Right lobe of liver (tissue), 6 donors: ENCODE data around the gene HDAC4. TPM values are rescaled to one million over a fixed set of nuclear protein-coding genes. Genes with fewer than 3 reads are reported as not detected.

ENCODE experiments used
- ATAC-seq, 4 donors: fragments of 200-7000 bp; cut with Tn5 transposase; one replicate each; pipeline ENCODE4 v1.9.1; 2020; ENCODE audit warnings: mild to moderate bottlenecking in 4 of 4, moderate library complexity in 4 of 4
- DNase-seq, 3 donors: peaks; one replicate each; pipeline ENCODE4 v3.0.0-alpha.2; 2020
- H3K27ac ChIP-seq, 3 donors: fragments of 200-600 bp; one replicate each; pipeline ENCODE4 v1.8.0; 2022
- H3K27me3 ChIP-seq, 2 donors: fragments of 200-600 bp; one replicate each; pipeline ENCODE4 v1.8.0; 2022
- H3K36me3 ChIP-seq, 4 donors: fragments of 200-600 bp; sonication (generic) in 1 of 4; one replicate each; pipeline versions ENCODE4 v1.5.1 to v1.8.0; 2017 to 2022; ENCODE audit warnings: control low read depth in 1 of 4
- H3K4me1 ChIP-seq, 4 donors: fragments of 200-600 bp; sonication (generic) in 1 of 4; one replicate each; pipeline versions ENCODE4 v1.5.1 to v1.8.0; 2017 to 2022; ENCODE audit warnings: control low read depth in 1 of 4
- H3K4me3 ChIP-seq, 3 donors: fragments of 200-600 bp; one replicate each; pipeline ENCODE4 v1.8.0; 2022
- H3K9me3 ChIP-seq, 4 donors: fragments of 200-600 bp; sonication (generic) in 1 of 4; one replicate each; pipeline versions ENCODE4 v1.5.1 to v1.8.0; 2017 to 2022; ENCODE audit warnings: control low read depth in 1 of 4
- POLR2A ChIP-seq: fragments of 450-650 bp; IDR thresholded peaks from one replicate; pipeline ENCODE4 v1.6.1; 2017; ENCODE audit warnings: antibody characterized with exemption, mild to moderate bottlenecking
- WGBS: methylation state at CpG from one replicate; pipeline ENCODE4 v1.1.6; 2018; ENCODE audit warnings: low coverage, low lambda C conversion rate; ENCODE audit not compliant: insufficient coverage; ENCODE audit errors: missing lambda C conversion rate; 5-methylcytosine and 5-hydroxymethylcytosine counted together
- intact Hi-C, 2 donors: fragments of 100-400 bp; cut with DNase I; formaldehyde crosslinking; loops; one replicate each; pipeline versions ENCODE4 v1.11.2 to v1.14.1; 2022
- total RNA-seq, 6 experiments: library from RNA; depleted of rRNA in 2 of 6; stranded (reverse); fragments of >200 nt in 2 of 6; fragmentation: NEBNext Ultra II Directional in 3 of 6; extraction: Animal tissue kit (Norgen Biotek cat#: 25700) in 3 of 6; gene quantifications; one replicate each; pipeline versions ENCODE4 v1.1.0 to v1.2.4, GENCODE V29; 2016 to 2023
- TF ChIP-seq, protein P1 (sequence below), 4 donors: fragments of 200-600 bp in 3 of 4; fragments of 450-650 bp in 1 of 4; IDR thresholded peaks; one replicate each; pipeline versions ENCODE4 v1.5.1 to v1.8.0; 2016 to 2022; ENCODE audit warnings: antibody characterized with exemption in 4 of 4, mild to moderate bottlenecking in 2 of 4
- donor health status: DM: no; HTN: yes; CAD: no.
- donor health status: DM: no; HTN: no; CAD: no.
- donor health status: DM: no; HTN: no; CAD: no.
- donor health status: DM: no; HTN: yes; CAD: no.
- donor health status: DM: no; HTN: yes; CAD: no.

The HDAC4 gene
- total RNA-seq, 6 experiments from 2014 or later: 8.9 to 22.4 (median 14.7) TPM

DNA sequence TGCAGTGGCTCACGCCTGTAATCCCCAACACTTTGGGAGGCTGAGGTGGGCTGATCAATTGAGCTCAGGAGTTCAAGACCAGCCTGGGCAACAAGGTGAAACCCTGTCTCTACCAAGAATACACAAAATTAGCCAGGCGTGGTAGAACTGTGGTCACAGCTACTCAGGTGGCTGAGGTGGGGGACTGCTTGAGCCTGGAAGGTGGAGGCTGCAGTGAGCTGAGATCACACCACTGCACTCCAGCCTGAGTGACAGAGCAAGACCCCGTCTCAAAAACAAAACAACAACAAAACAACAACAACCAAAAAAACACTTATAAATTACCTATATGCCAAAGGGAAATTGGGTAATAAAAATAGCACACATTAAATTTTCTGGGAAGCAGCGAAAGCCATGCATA lies 141.6 kb downstream of the HDAC4 start:
- intact Hi-C loops: no loop called here
- WGBS: 80% methylated on average over 3 of the region's 4 CpGs
- Histone ChIP-seq H3K9me3 (no peaks in the 10 kb centered on the region), H3K36me3 (no peaks in the 10 kb centered on the region), H3K27me3 (no peaks in the 10 kb centered on the region), H3K4me3 (no peak overlapping the region), H3K27ac (no peak overlapping the region), H3K4me1 (no peaks in the 10 kb centered on the region)
- TF ChIP-seq, protein P1, sequence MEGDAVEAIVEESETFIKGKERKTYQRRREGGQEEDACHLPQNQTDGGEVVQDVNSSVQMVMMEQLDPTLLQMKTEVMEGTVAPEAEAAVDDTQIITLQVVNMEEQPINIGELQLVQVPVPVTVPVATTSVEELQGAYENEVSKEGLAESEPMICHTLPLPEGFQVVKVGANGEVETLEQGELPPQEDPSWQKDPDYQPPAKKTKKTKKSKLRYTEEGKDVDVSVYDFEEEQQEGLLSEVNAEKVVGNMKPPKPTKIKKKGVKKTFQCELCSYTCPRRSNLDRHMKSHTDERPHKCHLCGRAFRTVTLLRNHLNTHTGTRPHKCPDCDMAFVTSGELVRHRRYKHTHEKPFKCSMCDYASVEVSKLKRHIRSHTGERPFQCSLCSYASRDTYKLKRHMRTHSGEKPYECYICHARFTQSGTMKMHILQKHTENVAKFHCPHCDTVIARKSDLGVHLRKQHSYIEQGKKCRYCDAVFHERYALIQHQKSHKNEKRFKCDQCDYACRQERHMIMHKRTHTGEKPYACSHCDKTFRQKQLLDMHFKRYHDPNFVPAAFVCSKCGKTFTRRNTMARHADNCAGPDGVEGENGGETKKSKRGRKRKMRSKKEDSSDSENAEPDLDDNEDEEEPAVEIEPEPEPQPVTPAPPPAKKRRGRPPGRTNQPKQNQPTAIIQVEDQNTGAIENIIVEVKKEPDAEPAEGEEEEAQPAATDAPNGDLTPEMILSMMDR (IDR thresholded peaks at IDR 0.05): no peak
- no peak for TF ChIP-seq POLR2A
- ATAC-seq: no peak
- peak in 1 of 3 donors; percentile 22 for DNase-seq

DNA sequence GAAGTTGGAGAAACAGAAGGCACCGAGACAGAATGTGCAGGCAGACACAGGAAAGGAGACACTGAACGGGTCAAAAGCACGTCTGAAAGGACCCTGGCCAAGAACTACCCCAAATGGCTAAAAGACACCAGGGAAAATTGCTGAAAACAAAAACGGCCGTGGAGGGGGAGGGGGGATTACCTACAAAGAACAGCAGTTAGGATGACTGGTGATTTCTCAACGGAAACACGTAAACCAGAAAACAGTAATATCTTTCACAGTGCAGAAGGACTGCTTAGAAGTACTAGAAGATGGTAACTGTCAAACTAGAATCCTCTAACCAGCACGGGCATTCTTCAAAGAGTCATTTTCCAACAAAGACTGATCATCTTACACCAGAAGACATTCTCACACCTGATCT lies 142.6 kb downstream of the HDAC4 start:
- Histone ChIP-seq H3K27ac (no peak overlapping the region), H3K4me3 (no peak overlapping the region), H3K4me1 (no peaks in the 10 kb centered on the region), H3K27me3 (no peaks in the 10 kb centered on the region), H3K9me3 (no peaks in the 10 kb centered on the region), H3K36me3 (no peaks in the 10 kb centered on the region)
- ATAC-seq (no peak), DNase-seq (peak in 1 of 3 donors; percentile 26)
- TF ChIP-seq, protein P1 (IDR thresholded peaks at IDR 0.05): no peak
- TF ChIP-seq POLR2A: no peak
- 77% methylated on average over 7 of the region's 8 CpGs for WGBS
- intact Hi-C loops: no loop called here

DNA sequence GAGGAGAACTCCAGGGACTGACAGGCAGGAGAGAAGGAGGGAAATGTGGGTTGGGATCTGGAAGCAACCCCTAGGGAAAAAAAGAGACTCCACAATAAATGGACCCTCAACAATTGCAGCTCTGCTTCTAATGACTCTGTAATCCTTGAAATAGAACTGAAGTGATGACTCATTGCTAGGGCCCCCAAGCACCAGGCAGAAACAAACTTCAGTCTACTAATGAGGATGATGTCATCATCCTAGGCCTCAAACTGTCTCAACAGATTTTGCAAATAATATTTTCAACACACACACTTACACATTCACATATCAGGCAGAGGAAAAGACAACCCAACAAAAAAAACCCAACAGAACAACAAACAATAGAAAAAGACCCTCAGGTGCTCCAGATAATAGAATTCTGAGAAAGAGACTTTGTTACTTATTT lies 143.3 kb downstream of the HDAC4 start:
- Histone ChIP-seq H3K9me3 (no peaks in the 10 kb centered on the region), H3K4me3 (no peak overlapping the region), H3K4me1 (no peaks in the 10 kb centered on the region), H3K36me3 (no peaks in the 10 kb centered on the region), H3K27me3 (no peaks in the 10 kb centered on the region), H3K27ac (no peak overlapping the region)
- intact Hi-C loops: no loop called here
- no peak for DNase-seq
- TF ChIP-seq, protein P1 (IDR thresholded peaks at IDR 0.05): no peak
- no peak for TF ChIP-seq POLR2A
- peak in 1 of 4 donors; percentile 53 for ATAC-seq

DNA sequence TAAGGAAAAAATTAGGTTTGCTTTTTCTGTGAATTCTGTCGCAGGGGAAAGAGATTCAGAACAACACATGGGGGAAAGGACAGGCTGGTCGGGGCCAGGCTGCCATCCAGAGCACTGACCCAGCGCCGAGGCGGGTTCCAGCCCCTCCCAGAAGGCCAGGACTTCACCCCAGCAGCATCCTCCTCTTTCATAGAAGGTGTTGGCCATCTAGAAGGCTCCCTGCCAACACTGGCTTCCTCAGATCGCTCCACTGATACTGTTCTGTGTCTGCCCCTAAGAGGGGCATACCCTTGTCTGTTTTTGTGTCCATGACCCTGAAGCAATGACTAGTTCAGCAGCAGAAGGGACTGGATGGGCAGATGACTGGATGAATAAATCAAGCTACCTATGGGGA lies 144.5 kb downstream of the HDAC4 start:
- ATAC-seq: no peak
- H3K36me3 ChIP-seq: no peaks in the 10 kb centered on the region
- H3K27me3 ChIP-seq: no peaks in the 10 kb centered on the region
- TF ChIP-seq POLR2A: no peak
- TF ChIP-seq, protein P1 (IDR thresholded peaks at IDR 0.05): no peak
- WGBS: 85% methylated on average over 5 of the region's 6 CpGs
- no peak overlapping the region for H3K4me3 ChIP-seq
- intact Hi-C loops: no loop called here
- DNase-seq: peak in 1 of 3 donors; percentile 35
- H3K4me1 ChIP-seq: no peaks in the 10 kb centered on the region
- no peaks in the 10 kb centered on the region for H3K9me3 ChIP-seq
- H3K27ac ChIP-seq: no peak overlapping the region
